Right atrium auricular region (tissue), 2 donors: ENCODE data around the gene SLC35E3. TPM values are rescaled to one million over a fixed set of nuclear protein-coding genes. Genes with fewer than 3 reads are reported as not detected.
"Not testable (repeated sequence)": the region's sequence is repeated elsewhere in the genome, so short reads cannot be mapped to it uniquely, and the experiment has no call there.

Source experiments
- DNase-seq: peaks from one replicate; pipeline ENCODE4 v3.0.0-alpha.2; 2019; ENCODE audit warnings: low spot score
- H3K27ac ChIP-seq, 2 donors: fragments of 200-600 bp; sonication (generic); 1 replicate in 1 of 2; 2 replicates in 1 of 2; pipeline ENCODE4 v1.5.1; 2016 to 2019
- H3K27me3 ChIP-seq, 2 donors: fragments of 200-600 bp; sonication (generic); one replicate each; pipeline versions ENCODE4 v1.5.1 to v1.6.0; 2017 to 2019
- H3K36me3 ChIP-seq: fragments of 200-600 bp; sonication (generic); one replicate; pipeline ENCODE4 v1.5.1; 2016
- H3K4me1 ChIP-seq, 2 donors: fragments of 200-600 bp; sonication (generic); one replicate each; pipeline versions ENCODE4 v1.5.1 to v1.6.0; 2017 to 2019
- H3K4me3 ChIP-seq, 2 donors: fragments of 200-600 bp; sonication (generic); 1 replicate in 1 of 2; 2 replicates in 1 of 2; pipeline ENCODE4 v1.5.1; 2017 to 2019; ENCODE audit warnings: mild to moderate bottlenecking in 1 of 2, moderate library complexity in 1 of 2
- H3K9me3 ChIP-seq, 2 donors: fragments of 200-600 bp; sonication (generic); one replicate each; pipeline ENCODE4 v1.5.1; 2019
- CTCF ChIP-seq, 2 donors: fragments of 200-600 bp; sonication (generic); IDR thresholded peaks; one replicate each; pipeline ENCODE4 v1.5.1; 2019; ENCODE audit warnings: antibody characterized with exemption in 2 of 2
- total RNA-seq, 2 donors: library from RNA; depleted of rRNA; stranded (reverse); fragments of >200 nt; gene quantifications; one replicate each; pipeline ENCODE4 v1.1.0, GENCODE V29; 2016

The SLC35E3 gene
- total RNA-seq, 2 donors from 2014 or later, result 2.3 to 3.1 TPM

- Histone ChIP-seq H3K4me3 (peak overlapping the region; percentile 85 to 98), H3K36me3 (peaks cover 43% of the 10 kb centered on the region), H3K27ac (peak overlapping the region; percentile 98 to 99), H3K9me3 (no peaks in the 10 kb centered on the region), H3K4me1 (peaks cover 0 to 24% of the 10 kb centered on the region in 2 donors), H3K27me3 (no peaks in the 10 kb centered on the region)
- peak; percentile 89 for DNase-seq
- peak in 1 of 2 donors; percentile 34 for TF ChIP-seq CTCF (IDR thresholded peaks at IDR 0.05)
These were observed 62.6 kb downstream of the SLC35E3 start for GRCh38 chr12:68808388-68809189.

GRCh38 chr12:68809190-68810026 is 63.4 kb downstream of the SLC35E3 start:
- H3K4me1 ChIP-seq, result peaks cover 0 to 24% of the 10 kb centered on the region in 2 donors
- H3K27ac ChIP-seq, result peak overlapping the region; percentile 98 to 99
- TF ChIP-seq CTCF (IDR thresholded peaks at IDR 0.05), result no peak
- H3K9me3 ChIP-seq, result no peaks in the 10 kb centered on the region
- H3K4me3 ChIP-seq, result peak overlapping the region; percentile 85 to 98
- no peaks in the 10 kb centered on the region for H3K27me3 ChIP-seq
- no peak for DNase-seq
- H3K36me3 ChIP-seq, result peaks cover 51% of the 10 kb centered on the region

- H3K4me3 ChIP-seq, DNase-seq: not testable (repeated sequence)
- H3K36me3 ChIP-seq, result peaks cover 57% of the 10 kb centered on the region
These were observed 64.0 kb downstream of the SLC35E3 start for GRCh38 chr12:68810027-68810389.

GRCh38 chr12:68811573-68811972 is 65.6 kb downstream of the SLC35E3 start:
- Histone ChIP-seq H3K4me1 (peaks cover 0 to 32% of the 10 kb centered on the region in 2 donors), H3K36me3 (peaks cover 59% of the 10 kb centered on the region)
- H3K27ac ChIP-seq, H3K27me3 ChIP-seq, H3K4me3 ChIP-seq, DNase-seq, H3K9me3 ChIP-seq: not testable (repeated sequence)

More at GRCh38 chr12:68810027-68810389, 64.0 kb downstream of the SLC35E3 start:
- not testable (repeated sequence) for H3K27me3 ChIP-seq, H3K27ac ChIP-seq, H3K9me3 ChIP-seq
- peaks cover 0 to 30% of the 10 kb centered on the region in 2 donors for H3K4me1 ChIP-seq

GRCh38 chr12:68812553-68813241 is 66.7 kb downstream of the SLC35E3 start:
- no peaks in the 10 kb centered on the region for H3K27me3 ChIP-seq
- no peak overlapping the region for H3K27ac ChIP-seq
- no peak for DNase-seq
- H3K4me1 ChIP-seq, result peaks cover 0 to 27% of the 10 kb centered on the region in 2 donors
- H3K36me3 ChIP-seq, result peaks cover 71% of the 10 kb centered on the region
- no peak overlapping the region for H3K4me3 ChIP-seq
- no peaks in the 10 kb centered on the region for H3K9me3 ChIP-seq
- no peak for TF ChIP-seq CTCF (IDR thresholded peaks at IDR 0.05)

GRCh38 chr12:68813242-68813593 is 67.2 kb downstream of the SLC35E3 start:
- H3K4me1 ChIP-seq, result peaks cover 0 to 27% of the 10 kb centered on the region in 2 donors
- no peak overlapping the region for H3K4me3 ChIP-seq
- no peaks in the 10 kb centered on the region for H3K27me3 ChIP-seq
- H3K36me3 ChIP-seq, result peaks cover 74% of the 10 kb centered on the region
- no peak for DNase-seq
- H3K9me3 ChIP-seq, result no peaks in the 10 kb centered on the region
- TF ChIP-seq CTCF (IDR thresholded peaks at IDR 0.05), result no peak
- H3K27ac ChIP-seq, result no peak overlapping the region
